ENCODE data around the gene ARHGAP11A. TPM values are rescaled to one million over a fixed set of nuclear protein-coding genes. Genes with fewer than 3 reads are reported as not detected.

The ARHGAP11A gene
- total RNA-seq, 1 experiment from 2014 or later: 126 TPM

DNA sequence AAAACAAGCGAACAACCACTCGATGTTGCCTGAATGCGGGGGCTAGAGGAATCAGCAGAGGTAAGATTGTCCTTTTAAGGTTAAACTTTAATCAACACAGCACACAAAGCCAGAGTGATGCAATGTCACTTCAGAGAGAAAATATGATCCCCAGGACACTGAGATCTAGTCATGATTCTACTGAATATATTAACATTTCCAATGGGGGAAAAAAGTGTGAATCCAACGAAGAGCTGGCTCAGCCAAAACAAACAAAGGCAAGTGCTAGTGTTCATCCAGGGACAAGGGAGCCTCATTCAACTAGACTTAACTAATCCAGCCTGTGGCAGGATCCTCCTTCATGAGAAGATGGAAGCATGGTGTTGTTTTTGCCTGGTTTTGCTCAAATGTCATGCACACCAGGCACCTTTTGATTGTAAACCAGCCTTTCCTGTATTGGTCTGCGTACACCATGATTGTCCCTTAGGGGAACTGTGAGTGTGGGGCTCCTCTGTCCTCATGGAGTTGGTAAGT, 62.0 kb downstream of the ARHGAP11A start:
- no peaks in the 10 kb centered on the region for H3K27me3 ChIP-seq (replicated peaks; ENCODE audit: control insufficient read depth, insufficient read depth, low read length)
- no peaks in the 10 kb centered on the region for H3K9me3 ChIP-seq
- Mint-ChIP-seq H3K27ac (ENCODE audit: unreplicated experiment) (peak overlapping the region; percentile 72), H3K36me3 (ENCODE audit: insufficient read depth, unreplicated experiment) (peaks cover 4% of the 10 kb centered on the region), H3K9me3 (ENCODE audit: unreplicated experiment) (no peaks in the 10 kb centered on the region), H3K4me3 (ENCODE audit: unreplicated experiment) (peak overlapping the region; percentile 38), H3K4me1 (ENCODE audit: low read depth, unreplicated experiment) (peaks cover 11% of the 10 kb centered on the region), H3K27me3 (ENCODE audit: insufficient read depth, unreplicated experiment) (no peaks in the 10 kb centered on the region)
- no TSS peak for BruUV-seq (replicated peaks)
- CTCF ChIA-PET: no interaction called here
- H3K4me1 ChIP-seq: peaks cover 6% of the 10 kb centered on the region; the same call in 1 of the 2 replicates
- intact Hi-C loops (cut with micrococcal nuclease; ENCODE audit: unreplicated experiment): no loop called here
- TF ChIP-seq, protein P1, sequence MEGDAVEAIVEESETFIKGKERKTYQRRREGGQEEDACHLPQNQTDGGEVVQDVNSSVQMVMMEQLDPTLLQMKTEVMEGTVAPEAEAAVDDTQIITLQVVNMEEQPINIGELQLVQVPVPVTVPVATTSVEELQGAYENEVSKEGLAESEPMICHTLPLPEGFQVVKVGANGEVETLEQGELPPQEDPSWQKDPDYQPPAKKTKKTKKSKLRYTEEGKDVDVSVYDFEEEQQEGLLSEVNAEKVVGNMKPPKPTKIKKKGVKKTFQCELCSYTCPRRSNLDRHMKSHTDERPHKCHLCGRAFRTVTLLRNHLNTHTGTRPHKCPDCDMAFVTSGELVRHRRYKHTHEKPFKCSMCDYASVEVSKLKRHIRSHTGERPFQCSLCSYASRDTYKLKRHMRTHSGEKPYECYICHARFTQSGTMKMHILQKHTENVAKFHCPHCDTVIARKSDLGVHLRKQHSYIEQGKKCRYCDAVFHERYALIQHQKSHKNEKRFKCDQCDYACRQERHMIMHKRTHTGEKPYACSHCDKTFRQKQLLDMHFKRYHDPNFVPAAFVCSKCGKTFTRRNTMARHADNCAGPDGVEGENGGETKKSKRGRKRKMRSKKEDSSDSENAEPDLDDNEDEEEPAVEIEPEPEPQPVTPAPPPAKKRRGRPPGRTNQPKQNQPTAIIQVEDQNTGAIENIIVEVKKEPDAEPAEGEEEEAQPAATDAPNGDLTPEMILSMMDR (IDR thresholded peaks at IDR 0.05; ENCODE audit: insufficient read depth in 1 of 2, low read depth in 1 of 2, low read length in 1 of 2, severe bottlenecking in 1 of 2, unreplicated experiment in 1 of 2): no peak
- DNase-seq: no peak
- H3K4me3 ChIP-seq (ENCODE audit: low read depth, low read length): no peak overlapping the region
- no peaks in the 10 kb centered on the region for H3K36me3 ChIP-seq (ENCODE audit: control insufficient read depth, insufficient read depth, low read length)
- POLR2A ChIA-PET: no interaction called here

- no TSS peak for BruUV-seq (replicated peaks)
- Histone ChIP-seq H3K36me3 (ENCODE audit: control insufficient read depth, insufficient read depth, low read length) (no peaks in the 10 kb centered on the region), H3K9me3 (no peaks in the 10 kb centered on the region), H3K4me3 (ENCODE audit: low read depth, low read length) (no peak overlapping the region), H3K4me1 (peaks cover 6% of the 10 kb centered on the region; the same call in 1 of the 2 replicates), H3K27me3 (replicated peaks; ENCODE audit: control insufficient read depth, insufficient read depth, low read length) (no peaks in the 10 kb centered on the region)
- CTCF ChIA-PET: no interaction called here
- no peak overlapping the region for H3K27ac Mint-ChIP-seq (ENCODE audit: unreplicated experiment)
- TF ChIP-seq, protein P1 (IDR thresholded peaks at IDR 0.05; ENCODE audit: insufficient read depth in 1 of 2, low read depth in 1 of 2, low read length in 1 of 2, severe bottlenecking in 1 of 2, unreplicated experiment in 1 of 2): no peak
- H3K9me3 Mint-ChIP-seq (ENCODE audit: unreplicated experiment): no peaks in the 10 kb centered on the region
- no peak for DNase-seq
- intact Hi-C loops (cut with micrococcal nuclease; ENCODE audit: unreplicated experiment): no loop called here
- no peaks in the 10 kb centered on the region for H3K27me3 Mint-ChIP-seq (ENCODE audit: insufficient read depth, unreplicated experiment)
- no peak overlapping the region for H3K4me3 Mint-ChIP-seq (ENCODE audit: unreplicated experiment)
- H3K4me1 Mint-ChIP-seq (ENCODE audit: low read depth, unreplicated experiment): peaks cover 11% of the 10 kb centered on the region
- peaks cover 4% of the 10 kb centered on the region for H3K36me3 Mint-ChIP-seq (ENCODE audit: insufficient read depth, unreplicated experiment)
- POLR2A ChIA-PET: no interaction called here
These were observed 64.0 kb downstream of the ARHGAP11A start for GRCh38 chr15:32679298-32679690.

DNA sequence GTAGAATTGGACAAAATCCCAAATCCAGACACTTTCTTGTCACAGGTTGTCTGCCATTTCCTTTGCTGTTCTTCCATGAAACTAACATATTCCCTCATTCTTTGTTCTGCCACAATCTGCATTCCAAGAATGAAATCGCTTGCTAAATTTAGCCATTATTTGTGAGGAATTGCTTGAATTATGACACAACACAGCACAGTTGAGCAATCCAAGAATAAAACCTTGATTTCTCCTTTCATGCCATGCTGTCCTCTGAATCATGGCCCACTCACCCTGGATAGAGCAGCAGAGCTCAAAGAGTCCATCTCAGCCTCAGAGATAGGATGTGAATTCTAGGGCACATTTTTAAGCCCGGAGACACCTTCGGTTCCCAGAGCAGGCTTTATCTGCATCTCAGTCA, 67.3 kb downstream of the ARHGAP11A start:
- no TSS peak for BruUV-seq (replicated peaks)
- intact Hi-C loops (cut with micrococcal nuclease; ENCODE audit: unreplicated experiment): no loop called here

More for the DNA sequence above, 67.3 kb downstream of the ARHGAP11A start:
- Histone ChIP-seq H3K9me3 (no peaks in the 10 kb centered on the region), H3K4me3 (ENCODE audit: low read depth, low read length) (no peak overlapping the region), H3K4me1 (peaks cover 2% of the 10 kb centered on the region; the same call in 1 of the 2 replicates), H3K36me3 (ENCODE audit: control insufficient read depth, insufficient read depth, low read length) (no peaks in the 10 kb centered on the region), H3K27me3 (replicated peaks; ENCODE audit: control insufficient read depth, insufficient read depth, low read length) (no peaks in the 10 kb centered on the region)
- DNase-seq: no peak
- H3K4me3 Mint-ChIP-seq (ENCODE audit: unreplicated experiment): no peak overlapping the region
- no peaks in the 10 kb centered on the region for H3K27me3 Mint-ChIP-seq (ENCODE audit: insufficient read depth, unreplicated experiment)
- no peaks in the 10 kb centered on the region for H3K9me3 Mint-ChIP-seq (ENCODE audit: unreplicated experiment)
- CTCF ChIA-PET: interaction anchor here (0.6 kb wide), 1 partner anchor 62 kb away, joined by 3 read pairs; no protein-coding TSS in a partner anchor
- POLR2A ChIA-PET: no interaction called here
- peaks cover 5% of the 10 kb centered on the region for H3K4me1 Mint-ChIP-seq (ENCODE audit: low read depth, unreplicated experiment)
- H3K36me3 Mint-ChIP-seq (ENCODE audit: insufficient read depth, unreplicated experiment): peaks cover 4% of the 10 kb centered on the region
- no peak overlapping the region for H3K27ac Mint-ChIP-seq (ENCODE audit: unreplicated experiment)
- TF ChIP-seq, protein P1 (IDR thresholded peaks at IDR 0.05; ENCODE audit: insufficient read depth in 1 of 2, low read depth in 1 of 2, low read length in 1 of 2, severe bottlenecking in 1 of 2, unreplicated experiment in 1 of 2): no peak

Measured in Caco-2 (cell line).